ENCODE results near the gene SLAMF1. TPM values are rescaled to one million over a fixed set of nuclear protein-coding genes. Genes with fewer than 3 reads are reported as not detected.
"Not testable (repeated sequence)": the region's sequence is repeated elsewhere in the genome, so short reads cannot be mapped to it uniquely, and the experiment has no call there.

SLAMF1 gene
- total RNA-seq, 4 donors from 2014 or later = 0.42 to 7.1 (median 4.4) TPM; not detected in 1

GRCh38 chr1:160560045-160560705 lies 86.7 kb downstream of the SLAMF1 start:
- 69 to 80% methylated on average over 4 of the region's 4 CpGs for WGBS, 2 donors
- no peak for TF ChIP-seq CTCF (IDR thresholded peaks at IDR 0.05)
- no peak for TF ChIP-seq POLR2A (IDR thresholded peaks at IDR 0.05)
- no peak for DNase-seq (ENCODE audit: low spot score in 2 of 2)
- intact Hi-C loops (cut with DNase I; ENCODE audit: low total_unique reads) = no loop called here
- H3K4me3 ChIP-seq (ENCODE audit: low read depth, poor library complexity, severe bottlenecking) = no peak overlapping the region

- H3K4me3 ChIP-seq (ENCODE audit: low read depth, poor library complexity, severe bottlenecking); intact Hi-C loops (cut with DNase I; ENCODE audit: low total_unique reads); DNase-seq (ENCODE audit: low spot score in 2 of 2): not testable (repeated sequence)
- 81 to 83% methylated on average over 3 of the region's 3 CpGs for WGBS, 2 donors
These were observed 87.4 kb downstream of the SLAMF1 start for GRCh38 chr1:160559437-160559836.

- DNase-seq (ENCODE audit: low spot score in 2 of 2) = no peak
- H3K4me3 ChIP-seq (ENCODE audit: low read depth, poor library complexity, severe bottlenecking) = no peak overlapping the region
- WGBS, 2 donors = 67 to 76% methylated on average over 4 of the region's 4 CpGs
- intact Hi-C loops (cut with DNase I; ENCODE audit: low total_unique reads) = no loop called here
- TF ChIP-seq CTCF (IDR thresholded peaks at IDR 0.05) (no peak), POLR2A (IDR thresholded peaks at IDR 0.05) (no peak)
These were observed 88.0 kb downstream of the SLAMF1 start for GRCh38 chr1:160558660-160559380.

Other genes with a start within 250 kb of the SLAMF1 start
- 10 to 100 TPM; 18.7 to 27.3 (median 24.4) TPM for gene VANGL2, start 246.5 kb downstream of the SLAMF1 start, total RNA-seq
- gene SLAMF6, start 123.8 kb downstream of the SLAMF1 start, total RNA-seq = 1 to 10 TPM in 2 of 4 donors, under 1 TPM in 2; 0.23 to 2.7 (median 1.1) TPM
- 1 to 10 TPM; 1.7 to 3.9 (median 2.0) TPM for gene CD84, start 67.5 kb downstream of the SLAMF1 start, total RNA-seq
- 1 to 10 TPM in 3 of 4 donors, under 1 TPM in 1; 0.53 to 4.3 (median 1.5) TPM for gene CD48, start 64.8 kb upstream of the SLAMF1 start, total RNA-seq
- 1 to 10 TPM in 3 of 4 donors, under 1 TPM in 1; 0.91 to 8.0 (median 4.5) TPM for gene SLAMF7, start 92.2 kb upstream of the SLAMF1 start, total RNA-seq
- 1 to 10 TPM in 2 of 4 donors, under 1 TPM in 2; 0.23 to 1.6 (median 0.84) TPM for gene LY9, start 149.1 kb upstream of the SLAMF1 start, total RNA-seq
- under 1 TPM in 3 of 4 donors, not detected in 1; 0.25 to 0.63 (median 0.34) TPM for gene CD244, start 215.8 kb upstream of the SLAMF1 start, total RNA-seq
- gene ITLN1, start 238.1 kb upstream of the SLAMF1 start, total RNA-seq = not detected

Measured in lower leg skin (tissue), 4 donors.